ENCODE data around the gene CLEC6A. TPM values are rescaled to one million over a fixed set of nuclear protein-coding genes. Genes with fewer than 3 reads are reported as not detected.

The CLEC6A gene
- not detected in 2 replicates for total RNA-seq

GRCh38 chr12:8455727-8456360 lies at the start of gene CLEC6A:
Gene CLEC6A, plus strand, starts transcription at chr12:8455962. Its CDS starts 150 bp downstream, at chr12:8456112.

GRCh38 chr12:8513256-8513655 lies 57.5 kb downstream of the CLEC6A start, which contains the start of gene CLEC4D:
Gene CLEC4D, plus strand, starts transcription at chr12:8513503. Its CDS starts 230 bp downstream, at chr12:8513733.

Other genes with a start within 250 kb of the CLEC6A start
- gene FAM90A1, start 228.3 kb upstream of the CLEC6A start, total RNA-seq, result 0.13 TPM in 1 of 2 replicates, not detected in the other
- not detected in 2 replicates for gene CLEC4D, start 57.5 kb downstream of the CLEC6A start, total RNA-seq
- not detected in 2 replicates for gene CLEC4E, start 84.9 kb downstream of the CLEC6A start, total RNA-seq
- gene AICDA, start 156.9 kb downstream of the CLEC6A start, total RNA-seq, result not detected in 2 replicates
- 37.3 and 80.5 TPM in 2 replicates for gene MFAP5, start 206.9 kb downstream of the CLEC6A start, total RNA-seq
- 17.1 and 29.8 TPM in 2 replicates for gene RIMKLB, start 242.0 kb downstream of the CLEC6A start, total RNA-seq

Measured in smooth muscle cell of the pulmonary artery (primary cell).